Activated CD8-positive, alpha-beta memory T cell treated with anti-CD3 and anti-CD28 coated beads for 48 hours (primary cell): ENCODE results near the gene TRAF7.
A peak's percentile ranks its signal among the peaks of the same experiment; 100 is the strongest.

Source experiments
- DNase-seq, 3 experiments: peaks; one replicate each; pipeline ENCODE4 v3.0.0-alpha.2; 2020; ENCODE audit warnings: low read depth in 2 of 3, low spot score in 2 of 3

Gene TRAF7

GRCh38 chr16:2147378-2147777, 8.2 kb upstream of the TRAF7 start:
- no peak for DNase-seq

- DNase-seq = no peak
These were observed 7.5 kb upstream of the TRAF7 start, which contains the start of gene RAB26 for GRCh38 chr16:2147981-2148671. RAB26 (plus strand) TSS chr16:2148625; CDS start chr16:2148784, 159 bp downstream.

GRCh38 chr16:2148714-2149629, 6.6 kb upstream of the TRAF7 start:
- no peak for DNase-seq

GRCh38 chr16:2149630-2150417, 5.8 kb upstream of the TRAF7 start:
- peak in 1 of 3 experiments; percentile 61 for DNase-seq

- peak in 1 of 3 experiments; percentile 47 for DNase-seq
These were observed 5.0 kb upstream of the TRAF7 start for GRCh38 chr16:2150418-2151187.

- peak in 1 of 3 experiments; percentile 43 for DNase-seq
These were observed 4.1 kb upstream of the TRAF7 start for GRCh38 chr16:2151188-2152091.

GRCh38 chr16:2152695-2153506, 2.7 kb upstream of the TRAF7 start:
- peak in 2 of 3 experiments; percentile 37 to 44 for DNase-seq

- peak in 1 of 3 experiments; percentile 33 for DNase-seq
These were observed 970 bp upstream of the TRAF7 start for GRCh38 chr16:2154533-2155090.

GRCh38 chr16:2155977-2156848, 631 bp downstream of the TRAF7 start:
- no peak for DNase-seq

- no peak for DNase-seq
These were observed 1.3 kb downstream of the TRAF7 start for GRCh38 chr16:2156849-2157224.

GRCh38 chr16:2157480-2158261, 2.1 kb downstream of the TRAF7 start:
- DNase-seq = no peak

- no peak for DNase-seq
These were observed 2.7 kb downstream of the TRAF7 start for GRCh38 chr16:2158262-2158638.

- no peak for DNase-seq
These were observed 3.7 kb downstream of the TRAF7 start for GRCh38 chr16:2159175-2159838.

- DNase-seq = no peak
These were observed 5.5 kb downstream of the TRAF7 start for GRCh38 chr16:2160915-2161551.

- no peak for DNase-seq
These were observed 6.3 kb downstream of the TRAF7 start for GRCh38 chr16:2161911-2162310.

GRCh38 chr16:2162676-2163118, 7.1 kb downstream of the TRAF7 start:
- no peak for DNase-seq
